Testis (tissue), 2 donors: ENCODE measurements around the gene PDXDC1.

Source experiments
- POLR2A ChIP-seq: fragments of 450-650 bp; IDR thresholded peaks from one replicate; pipeline ENCODE4 v1.6.1; 2017; ENCODE audit warnings: antibody characterized with exemption, mild to moderate bottlenecking, moderate library complexity
- TF ChIP-seq, protein P1 (sequence below), 3 experiments: fragments of 450-650 bp in 2 of 3; fragments of 200-600 bp in 1 of 3; sonication (generic) in 1 of 3; IDR thresholded peaks; one replicate each; pipeline ENCODE4 v1.5.1; 2016 to 2019; ENCODE audit warnings: antibody characterized with exemption in 3 of 3, mild to moderate bottlenecking in 2 of 3, moderate library complexity in 1 of 3

GRCh38 chr16:15073101-15073500, 98.3 kb downstream of the PDXDC1 start:
- TF ChIP-seq POLR2A: no peak
- TF ChIP-seq, protein P1, sequence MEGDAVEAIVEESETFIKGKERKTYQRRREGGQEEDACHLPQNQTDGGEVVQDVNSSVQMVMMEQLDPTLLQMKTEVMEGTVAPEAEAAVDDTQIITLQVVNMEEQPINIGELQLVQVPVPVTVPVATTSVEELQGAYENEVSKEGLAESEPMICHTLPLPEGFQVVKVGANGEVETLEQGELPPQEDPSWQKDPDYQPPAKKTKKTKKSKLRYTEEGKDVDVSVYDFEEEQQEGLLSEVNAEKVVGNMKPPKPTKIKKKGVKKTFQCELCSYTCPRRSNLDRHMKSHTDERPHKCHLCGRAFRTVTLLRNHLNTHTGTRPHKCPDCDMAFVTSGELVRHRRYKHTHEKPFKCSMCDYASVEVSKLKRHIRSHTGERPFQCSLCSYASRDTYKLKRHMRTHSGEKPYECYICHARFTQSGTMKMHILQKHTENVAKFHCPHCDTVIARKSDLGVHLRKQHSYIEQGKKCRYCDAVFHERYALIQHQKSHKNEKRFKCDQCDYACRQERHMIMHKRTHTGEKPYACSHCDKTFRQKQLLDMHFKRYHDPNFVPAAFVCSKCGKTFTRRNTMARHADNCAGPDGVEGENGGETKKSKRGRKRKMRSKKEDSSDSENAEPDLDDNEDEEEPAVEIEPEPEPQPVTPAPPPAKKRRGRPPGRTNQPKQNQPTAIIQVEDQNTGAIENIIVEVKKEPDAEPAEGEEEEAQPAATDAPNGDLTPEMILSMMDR (IDR thresholded peaks at IDR 0.05): no peak
